Measurements from ENCODE around the gene OR52H1.

DNA sequence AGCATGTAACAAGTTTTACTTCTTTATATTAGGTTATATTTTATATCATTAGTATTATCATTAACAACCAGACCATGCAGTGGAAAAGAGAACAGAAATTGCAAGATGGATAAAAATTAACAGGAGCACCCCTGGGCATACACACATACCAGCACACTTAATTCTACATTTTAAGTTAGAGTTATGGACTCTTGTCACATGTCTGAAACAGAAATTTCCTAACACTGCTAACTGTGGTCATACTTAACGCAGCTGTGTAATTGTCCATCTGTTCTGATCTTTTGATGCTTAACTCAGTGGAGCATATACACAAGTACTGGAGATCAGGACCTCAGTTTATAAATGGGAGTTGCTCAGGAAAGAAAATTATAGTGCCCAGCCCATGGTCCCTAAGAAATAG lies 358 bp downstream of the OR52H1 start:
- TF ChIP-seq CHD2 (IDR thresholded peaks at IDR 0.05; ENCODE audit: low read depth, low read length): no peak
- TF ChIP-seq HMG20B (CRISPR knock-in tag; IDR thresholded peaks at IDR 0.05): no peak
